IMR-90 (cell line): ENCODE results near the gene APOBEC3H. TPM values are rescaled to one million over a fixed set of nuclear protein-coding genes. Genes with fewer than 3 reads are reported as not detected.

Source experiments
- ATAC-seq: fragments of 200-7000 bp; cut with Tn5 transposase; 2 replicates; pipeline ENCODE4 v1.9.1; 2020; ENCODE audit warnings: low read depth, mild to moderate bottlenecking, moderate library complexity
- BruUV-seq: library from RNA; stranded (reverse); fragments of 400-500 nt; replicated peaks from 2 replicates; lab custom pipeline; 2021; lab: Mats Ljungman, UMichigan
- CTCF ChIA-PET: fragments of 300-600 bp; formaldehyde crosslinking; extraction: SDS; loops from one replicate; lab custom pipeline; 2021; ENCODE audit warnings: antibody characterized with exemption; lab: Yijun Ruan, JAX
- POLR2A ChIA-PET: fragments of 300-600 bp; sonication (Branson Sonifier 250); formaldehyde crosslinking; loops from one replicate; lab custom pipeline; 2022; ENCODE audit warnings: antibody characterized with exemption; ENCODE audit not compliant: unreplicated experiment; lab: Charles Lee
- DNase-seq: peaks from one replicate; pipeline ENCODE4 v3.0.0; 2013
- H2AFZ ChIP-seq: replicated peaks from 2 replicates; pipeline ENCODE3; 2013; ENCODE audit warnings: low read length, mild to moderate bottlenecking; ENCODE audit not compliant: poor library complexity
- H2AK5ac ChIP-seq: 2 replicates; pipeline ENCODE4 v1.6.1; 2013; ENCODE audit warnings: low read depth, low read length, inconsistent platforms
- H2AK9ac ChIP-seq: replicated peaks from 2 replicates; pipeline ENCODE3; 2013; ENCODE audit warnings: mild to moderate bottlenecking, low read depth, low read length, moderate library complexity; ENCODE audit not compliant: poor library complexity
- H2BK120ac ChIP-seq: 2 replicates; pipeline ENCODE4 v1.6.1; 2013; ENCODE audit warnings: low read depth, low read length, inconsistent platforms
- H2BK15ac ChIP-seq: 3 replicates; pipeline ENCODE4 v1.6.1; 2013; ENCODE audit warnings: low read depth, low read length, inconsistent platforms
- H2BK20ac ChIP-seq: 2 replicates; pipeline ENCODE4 v1.6.1; 2013; ENCODE audit warnings: low read depth, mild to moderate bottlenecking, inconsistent platforms, low read length, moderate library complexity
- H2BK5ac ChIP-seq: 2 replicates; pipeline ENCODE4 v1.6.1; 2013; ENCODE audit warnings: mild to moderate bottlenecking, low read depth, low read length, inconsistent platforms; ENCODE audit not compliant: poor library complexity, severe bottlenecking
- H3K14ac ChIP-seq: replicated peaks from 2 replicates; pipeline ENCODE4 v1.6.1; 2013; ENCODE audit warnings: low read depth, low read length, inconsistent platforms
- H3K18ac ChIP-seq: 2 replicates; pipeline ENCODE4 v1.6.1; 2013; ENCODE audit warnings: low read depth, low read length, control low read depth
- H3K23ac ChIP-seq: 2 replicates; pipeline ENCODE4 v1.6.1; 2013; ENCODE audit warnings: low read depth, low read length, inconsistent platforms
- H3K27ac ChIP-seq: 2 replicates; pipeline ENCODE4 v1.5.1; 2013; ENCODE audit warnings: mild to moderate bottlenecking, control low read depth, low read length; ENCODE audit not compliant: insufficient read depth
- H3K27me3 ChIP-seq: 2 replicates; pipeline ENCODE4 v1.6.1; 2013; ENCODE audit warnings: low read length; ENCODE audit not compliant: control insufficient read depth, insufficient read depth
- H3K36me3 ChIP-seq: 2 replicates; pipeline ENCODE4 v1.6.1; 2013; ENCODE audit warnings: low read length, mixed read lengths; ENCODE audit not compliant: control insufficient read depth, insufficient read depth
- H3K4ac ChIP-seq: 2 replicates; pipeline ENCODE4 v1.6.1; 2013; ENCODE audit warnings: low read depth, low read length, inconsistent platforms
- H3K4me1 ChIP-seq: 2 replicates; pipeline ENCODE4 v1.6.1; 2013; ENCODE audit warnings: low read length, mixed read lengths; ENCODE audit not compliant: control insufficient read depth, insufficient read depth
- H3K4me2 ChIP-seq: 2 replicates; pipeline ENCODE4 v1.6.1; 2013; ENCODE audit warnings: low read depth, mild to moderate bottlenecking, control low read depth, low read length, moderate library complexity
- H3K4me3 ChIP-seq: 2 replicates; pipeline ENCODE4 v1.5.1; 2013; ENCODE audit warnings: low read depth, mild to moderate bottlenecking, control low read depth, low read length, moderate library complexity; ENCODE audit not compliant: insufficient read depth
- H3K56ac ChIP-seq: 2 replicates; pipeline ENCODE4 v1.6.1; 2013; ENCODE audit warnings: low read length, inconsistent platforms; ENCODE audit not compliant: insufficient read depth; ENCODE audit errors: extremely low read depth
- H3K79me1 ChIP-seq, 2 experiments: 2 replicates each; pipeline ENCODE4 v1.6.1; 2013; ENCODE audit warnings: low read length in 2 of 2, inconsistent platforms in 1 of 2, low read depth in 1 of 2
- H3K9ac ChIP-seq: 2 replicates; pipeline ENCODE4 v1.6.1; 2013; ENCODE audit warnings: low read depth, low read length, control low read depth
- H3K9me1 ChIP-seq: 2 replicates; pipeline ENCODE4 v1.6.1; 2013; ENCODE audit warnings: low read length, inconsistent platforms; ENCODE audit not compliant: insufficient read depth
- H3K9me3 ChIP-seq: 2 replicates; pipeline ENCODE4 v1.6.1; 2013; ENCODE audit warnings: low read length; ENCODE audit not compliant: control insufficient read depth, insufficient read depth
- H4K20me1 ChIP-seq: 2 replicates; pipeline ENCODE4 v1.6.1; 2013; ENCODE audit warnings: low read length, inconsistent platforms; ENCODE audit not compliant: insufficient read depth
- H4K5ac ChIP-seq: 2 replicates; pipeline ENCODE4 v1.6.1; 2013; ENCODE audit warnings: mild to moderate bottlenecking, low read depth, low read length, control low read depth
- H4K8ac ChIP-seq, 2 experiments: 2 replicates each; pipeline ENCODE4 v1.6.1; 2013; ENCODE audit warnings: low read depth in 2 of 2, low read length in 2 of 2, control low read depth in 1 of 2, inconsistent platforms in 1 of 2
- H4K91ac ChIP-seq: 2 replicates; pipeline ENCODE4 v1.6.1; 2013; ENCODE audit warnings: low read depth, low read length, inconsistent platforms; ENCODE audit not compliant: insufficient read depth
- BHLHE40 ChIP-seq: fragments of 150-350 bp; IDR thresholded peaks from 2 replicates; pipeline ENCODE4 v1.6.1; 2016; ENCODE audit warnings: mild to moderate bottlenecking, low read depth, low read length
- CHD1 ChIP-seq: IDR thresholded peaks from 2 replicates; pipeline ENCODE4 v1.6.1; 2012; ENCODE audit warnings: low read depth, low read length, improper control_type of control experiment
- ELK1 ChIP-seq: fragments of 150-350 bp; IDR thresholded peaks from 2 replicates; pipeline ENCODE4 v1.6.1; 2016; ENCODE audit warnings: low read depth, mild to moderate bottlenecking, low read length, moderate library complexity, borderline replicate concordance
- NFE2L2 ChIP-seq: fragments of 150-350 bp; IDR thresholded peaks from 2 replicates; pipeline ENCODE4 v1.6.1; 2016; ENCODE audit warnings: low read depth, mild to moderate bottlenecking, low read length
- WGBS, 2 experiments: methylation state at CpG; one replicate each; pipeline versions ENCODE4 v1.1.5 to v1.1.7; 2013; ENCODE audit warnings: missing lambda C conversion rate in 2 of 2; ENCODE audit not compliant: insufficient read length in 1 of 2; ENCODE audit errors: extremely low coverage in 2 of 2; 5-methylcytosine and 5-hydroxymethylcytosine counted together
- dilution Hi-C: fragments of 300-500 bp; cut with HindIII; formaldehyde crosslinking; loops from one replicate; pipeline ENCODE4 v1.14.3; 2018; ENCODE audit warnings: low sequenced_read_pairs; ENCODE audit not compliant: unreplicated experiment
- in situ Hi-C: fragments of 300-500 bp; cut with MboI; formaldehyde crosslinking; loops from 3 replicates; pipeline ENCODE4 v1.14.3; 2019; ENCODE audit warnings: low sequenced_read_pairs, inconsistent platforms, mixed read lengths
- intact Hi-C: fragments of 100-400 bp; cut with micrococcal nuclease; formaldehyde crosslinking; loops from 2 replicates; pipeline ENCODE4 v1.10.0; 2022
- polyA plus RNA-seq, 3 experiments: library from polyadenylated mRNA; depleted of rRNA; stranded (reverse); fragments of >200 nt; gene quantifications; 2 replicates each; pipeline ENCODE4 v1.2.3, GENCODE V29; 2012; ENCODE audit warnings: low replicate concordance in 1 of 3
- total RNA-seq: library from RNA; depleted of rRNA; stranded (reverse); fragments of >200 nt; gene quantifications from 2 replicates; pipeline ENCODE4 v1.2.3, GENCODE V29; 2012

Gene APOBEC3H
- total and polyA plus RNA-seq, 2 of the 4 experiments (the other 2 are of a cell fraction), result 0.18 TPM; not detected in 1

- Histone ChIP-seq H3K27ac (no peak overlapping the region), H3K9me1 (no peaks in the 10 kb centered on the region), H4K20me1 (no peaks in the 10 kb centered on the region), H3K23ac (no peak overlapping the region), H2BK15ac (no peak overlapping the region), H3K27me3 (peaks cover 19% of the 10 kb centered on the region), H3K79me1 (no peaks in the 10 kb centered on the region), H3K56ac (no peak overlapping the region), H4K5ac (no peak overlapping the region), H2BK5ac (no peak overlapping the region), H2BK120ac (no peak overlapping the region), H3K4ac (no peak overlapping the region), H3K4me2 (no peak overlapping the region), H3K4me1 (no peaks in the 10 kb centered on the region), H3K9me3 (no peaks in the 10 kb centered on the region), H2AFZ (no peak overlapping the region), H4K91ac (no peak overlapping the region), H2AK5ac (no peak overlapping the region), H4K8ac (no peak overlapping the region), H2BK20ac (no peak overlapping the region), H3K9ac (no peak overlapping the region), H3K14ac (no peak overlapping the region), H3K36me3 (no peaks in the 10 kb centered on the region), H3K18ac (no peak overlapping the region), H2AK9ac (no peak overlapping the region), H3K4me3 (no peak overlapping the region)
- CTCF ChIA-PET, result interaction anchor here (1.5 kb wide), 1 partner anchor 352 kb away, joined by 4 read pairs; no protein-coding TSS in a partner anchor
- BruUV-seq, result no TSS peak
- intact Hi-C loops (no loop called here), in situ Hi-C loops (loop anchor here (5.0 to 25.0 kb wide), 2 partner anchors 109 to 259 kb away; partner anchors contain the start of genes APOBEC3C and CBX6), dilution Hi-C loops (no loop called here)
- POLR2A ChIA-PET, result no interaction called here
- ATAC-seq (no peak), DNase-seq (no peak)
- WGBS, 2 experiments, result no CpG with 5 or more reads among the region's 4 CpGs
- TF ChIP-seq BHLHE40 (no peak), ELK1 (no peak), NFE2L2 (no peak), CHD1 (no peak)
These were observed 23.9 kb downstream of the APOBEC3H start for GRCh38 chr22:39120983-39121382.
